T-cell (primary cell): Measurements from ENCODE around the gene TFPI2. TPM values are rescaled to one million over a fixed set of nuclear protein-coding genes. Genes with fewer than 3 reads are reported as not detected.

ENCODE experiments used
- ATAC-seq, 4 experiments: fragments of 200-7000 bp in 3 of 4; fragments of 150-1000 bp in 1 of 4; cut with Tn5 transposase; replicated peaks in 1 of 4; 1 replicate in 3 of 4; 2 replicates in 1 of 4; pipeline ENCODE4 v1.10.0; 2021; ENCODE audit warnings: moderate library complexity in 3 of 4, mild to moderate bottlenecking in 2 of 4, moderate number of reproducible peaks in 1 of 4
- CTCF ChIA-PET, 2 donors: fragments of 300-600 bp; sonication (Branson Sonifier 250); formaldehyde crosslinking; loops; one replicate each; lab custom pipeline; 2022; ENCODE audit warnings: antibody characterized with exemption in 2 of 2; lab: Charles Lee
- POLR2A ChIA-PET, 2 donors: fragments of 300-600 bp; sonication (Branson Sonifier 250); formaldehyde crosslinking; loops; one replicate each; lab custom pipeline; 2022; ENCODE audit warnings: antibody characterized with exemption in 2 of 2; lab: Charles Lee
- DNase-seq, 35 experiments: peaks; one replicate each; pipeline versions ENCODE4 v3.0.0 to v3.0.0-alpha.2; 2013 to 2023
- H3K27ac ChIP-seq: one replicate; pipeline ENCODE4 v1.5.1; 2013; ENCODE audit warnings: low read length
- H3K27me3 ChIP-seq, 2 experiments: replicated peaks in 1 of 2; 1 replicate in 1 of 2; 2 replicates in 1 of 2; pipeline versions ENCODE4 v1.6.1 to v1.7.0; 2013; ENCODE audit warnings: low read length in 1 of 2, mixed read lengths in 1 of 2; ENCODE audit not compliant: control insufficient read depth in 2 of 2, insufficient read depth in 2 of 2; ENCODE audit errors: extremely low read depth in 1 of 2
- H3K36me3 ChIP-seq, 2 donors: 1 replicate in 1 of 2; 2 replicates in 1 of 2; pipeline versions ENCODE4 v1.6.1 to v1.7.0; 2013; ENCODE audit warnings: low read length in 1 of 2; ENCODE audit not compliant: control insufficient read depth in 2 of 2, insufficient read depth in 1 of 2; ENCODE audit errors: extremely low read depth in 1 of 2
- H3K4me1 ChIP-seq, 2 experiments: 1 replicate in 1 of 2; 2 replicates in 1 of 2; pipeline versions ENCODE4 v1.6.1 to v1.7.0; 2013; ENCODE audit warnings: low read length in 2 of 2, mixed read lengths in 1 of 2; ENCODE audit not compliant: insufficient read depth in 2 of 2, control insufficient read depth in 1 of 2; ENCODE audit errors: extremely low read depth in 1 of 2
- H3K4me3 ChIP-seq, 2 donors: 1 replicate in 1 of 2; 2 replicates in 1 of 2; pipeline versions ENCODE4 v1.5.1 to v1.7.0; 2013; ENCODE audit warnings: mild to moderate bottlenecking in 2 of 2, low read length in 1 of 2, moderate library complexity in 1 of 2; ENCODE audit not compliant: control insufficient read depth in 1 of 2; ENCODE audit errors: extremely low read depth in 1 of 2
- H3K9me3 ChIP-seq: 2 replicates; pipeline ENCODE4 v1.7.0; 2013
- H3K27ac Mint-ChIP-seq, 2 donors: one replicate each; pipeline ENCODE4 v1.8.0; 2020 to 2021; ENCODE audit warnings: mild to moderate bottlenecking in 2 of 2, mixed read lengths in 2 of 2
- H3K27me3 Mint-ChIP-seq, 2 donors: one replicate each; pipeline ENCODE4 v1.8.0; 2021 to 2022; ENCODE audit warnings: mixed read lengths in 2 of 2
- H3K36me3 Mint-ChIP-seq: one replicate; pipeline ENCODE4 v1.8.0; 2021; ENCODE audit warnings: mixed read lengths
- H3K4me1 Mint-ChIP-seq, 3 donors: one replicate each; pipeline ENCODE4 v1.8.0; 2020 to 2022; ENCODE audit warnings: mixed read lengths in 3 of 3, mild to moderate bottlenecking in 1 of 3
- H3K4me3 Mint-ChIP-seq, 3 donors: one replicate each; pipeline ENCODE4 v1.8.0; 2020 to 2022; ENCODE audit warnings: mild to moderate bottlenecking in 3 of 3, mixed read lengths in 3 of 3, moderate library complexity in 3 of 3
- H3K9me3 Mint-ChIP-seq, 3 donors: one replicate each; pipeline ENCODE4 v1.8.0; 2020 to 2022; ENCODE audit warnings: mixed read lengths in 3 of 3
- WGBS: methylation state at CpG from one replicate; pipeline ENCODE4 v1.1.5; 2013; ENCODE audit warnings: missing lambda C conversion rate; ENCODE audit not compliant: insufficient coverage; 5-methylcytosine and 5-hydroxymethylcytosine counted together
- total RNA-seq, 35 experiments: library from RNA in 6 of 35; stranded (reverse) in 6 of 35; fragments of 120-200 nt in 1 of 35; gene quantifications; one replicate each; pipeline versions ENCODE4 v1.2.1 to v1.2.4 and lab custom pipeline; 2013 to 2026

Gene TFPI2
- total RNA-seq, 5 donors from 2014 or later (not counting 1 experiment from before 2014, with no cell fraction given) = 0.23 to 0.51 TPM; not detected in 3

- H3K4me3 Mint-ChIP-seq = no peak overlapping the region
- no peaks in the 10 kb centered on the region for H3K4me1 Mint-ChIP-seq
- Histone ChIP-seq H3K36me3 (no peaks in the 10 kb centered on the region), H3K9me3 (no peaks in the 10 kb centered on the region), H3K27ac (no peak overlapping the region), H3K27me3 (peaks cover 0 to 2% of the 10 kb centered on the region in 2 experiments), H3K4me3 (no peak overlapping the region), H3K4me1 (no peaks in the 10 kb centered on the region)
- DNase-seq (no peak), ATAC-seq (no peak)
- no peak overlapping the region for H3K27ac Mint-ChIP-seq
- H3K27me3 Mint-ChIP-seq = peaks cover 12 to 15% of the 10 kb centered on the region in 2 donors
- ChIA-PET POLR2A (no interaction called here), CTCF (no interaction called here)
- no peaks in the 10 kb centered on the region for H3K36me3 Mint-ChIP-seq
- H3K9me3 Mint-ChIP-seq = peaks cover 0 to 6% (median 0%) of the 10 kb centered on the region in 3 donors
Observed at GRCh38 chr7:93883917-93884345, 6.6 kb downstream of the TFPI2 start.

- H3K27ac Mint-ChIP-seq = no peak overlapping the region
- POLR2A ChIA-PET = no interaction called here
- H3K4me1 Mint-ChIP-seq = no peaks in the 10 kb centered on the region
- Histone ChIP-seq H3K4me1 (no peaks in the 10 kb centered on the region), H3K9me3 (no peaks in the 10 kb centered on the region), H3K4me3 (no peak overlapping the region), H3K27me3 (peaks cover 0 to 2% of the 10 kb centered on the region in 2 experiments), H3K36me3 (no peaks in the 10 kb centered on the region), H3K27ac (no peak overlapping the region)
- ATAC-seq = no peak
- H3K9me3 Mint-ChIP-seq = peaks cover 0 to 6% (median 0%) of the 10 kb centered on the region in 3 donors
- CTCF ChIA-PET = interaction anchor here in 1 of 2 donors (0.7 kb wide), 1 partner anchor 14 kb away, joined by 3 read pairs; no protein-coding TSS in a partner anchor
- H3K27me3 Mint-ChIP-seq = peaks cover 7 to 10% of the 10 kb centered on the region in 2 donors
- H3K4me3 Mint-ChIP-seq = no peak overlapping the region
- no peaks in the 10 kb centered on the region for H3K36me3 Mint-ChIP-seq
- DNase-seq = no peak
- WGBS = 77% methylated on average over 2 of the region's 3 CpGs
Observed at GRCh38 chr7:93883078-93883916, 7.3 kb downstream of the TFPI2 start.

- Mint-ChIP-seq H3K9me3 (peaks cover 0 to 6% (median 0%) of the 10 kb centered on the region in 3 donors), H3K4me1 (no peaks in the 10 kb centered on the region), H3K36me3 (no peaks in the 10 kb centered on the region), H3K27me3 (peaks cover 0 to 4% of the 10 kb centered on the region in 2 donors), H3K27ac (no peak overlapping the region), H3K4me3 (no peak overlapping the region)
- CTCF ChIA-PET = interaction anchor here in 1 of 2 donors (0.7 kb wide), 1 partner anchor 14 kb away, joined by 3 read pairs; no protein-coding TSS in a partner anchor
- H3K4me3 ChIP-seq = no peak overlapping the region
- no peaks in the 10 kb centered on the region for H3K36me3 ChIP-seq
- ATAC-seq = no peak
- DNase-seq = no peak
- no peaks in the 10 kb centered on the region for H3K4me1 ChIP-seq
- H3K9me3 ChIP-seq = no peaks in the 10 kb centered on the region
- H3K27ac ChIP-seq = no peak overlapping the region
- H3K27me3 ChIP-seq = no peaks in the 10 kb centered on the region
- POLR2A ChIA-PET = no interaction called here
Observed at GRCh38 chr7:93882468-93882867, 8.1 kb downstream of the TFPI2 start.

GRCh38 chr7:93879356-93879755, 11.2 kb downstream of the TFPI2 start:
- Mint-ChIP-seq H3K27ac (no peak overlapping the region), H3K4me1 (no peaks in the 10 kb centered on the region), H3K4me3 (no peak overlapping the region), H3K9me3 (peaks cover 0 to 6% (median 0%) of the 10 kb centered on the region in 3 donors), H3K27me3 (peaks cover 0 to 4% of the 10 kb centered on the region in 2 donors), H3K36me3 (no peaks in the 10 kb centered on the region)
- Histone ChIP-seq H3K9me3 (no peaks in the 10 kb centered on the region), H3K27me3 (no peaks in the 10 kb centered on the region), H3K27ac (no peak overlapping the region), H3K36me3 (no peaks in the 10 kb centered on the region), H3K4me1 (no peaks in the 10 kb centered on the region), H3K4me3 (no peak overlapping the region)
- no peak for DNase-seq
- ChIA-PET CTCF (no interaction called here), POLR2A (no interaction called here)
- no peak for ATAC-seq

GRCh38 chr7:93877742-93878141, 12.8 kb downstream of the TFPI2 start:
- ATAC-seq = no peak
- Mint-ChIP-seq H3K9me3 (peaks cover 0 to 9% (median 7%) of the 10 kb centered on the region in 3 donors), H3K27ac (no peak overlapping the region), H3K27me3 (peaks cover 0 to 4% of the 10 kb centered on the region in 2 donors), H3K4me1 (no peaks in the 10 kb centered on the region), H3K36me3 (no peaks in the 10 kb centered on the region), H3K4me3 (no peak overlapping the region)
- CTCF ChIA-PET = no interaction called here
- Histone ChIP-seq H3K27ac (no peak overlapping the region), H3K4me3 (no peak overlapping the region), H3K27me3 (no peaks in the 10 kb centered on the region), H3K36me3 (no peaks in the 10 kb centered on the region), H3K9me3 (no peaks in the 10 kb centered on the region), H3K4me1 (no peaks in the 10 kb centered on the region)
- no peak for DNase-seq
- POLR2A ChIA-PET = no interaction called here
- no CpG with 5 or more reads among the region's 3 CpGs for WGBS

GRCh38 chr7:93873998-93874574, 16.5 kb downstream of the TFPI2 start:
- no peaks in the 10 kb centered on the region for H3K4me1 ChIP-seq
- 40% methylated on average over 1 of the region's 1 CpG for WGBS
- POLR2A ChIA-PET = no interaction called here
- H3K27ac ChIP-seq = no peak overlapping the region
- DNase-seq = no peak
- Mint-ChIP-seq H3K27ac (no peak overlapping the region), H3K9me3 (peaks cover 0 to 7% (median 3%) of the 10 kb centered on the region in 3 donors), H3K4me1 (no peaks in the 10 kb centered on the region), H3K4me3 (no peak overlapping the region), H3K27me3 (no peaks in the 10 kb centered on the region), H3K36me3 (no peaks in the 10 kb centered on the region)
- no peak overlapping the region for H3K4me3 ChIP-seq
- no peaks in the 10 kb centered on the region for H3K27me3 ChIP-seq
- no peaks in the 10 kb centered on the region for H3K9me3 ChIP-seq
- no peaks in the 10 kb centered on the region for H3K36me3 ChIP-seq
- CTCF ChIA-PET = no interaction called here
- no peak for ATAC-seq
